Panc1 (cell line): Measurements from ENCODE around the gene PSMD12. TPM values are rescaled to one million over a fixed set of nuclear protein-coding genes. Genes with fewer than 3 reads are reported as not detected.
"Not testable (repeated sequence)": the region's sequence is repeated elsewhere in the genome, so short reads cannot be mapped to it uniquely, and the experiment has no call there.

Experiments
- ATAC-seq: fragments of 200-7000 bp; cut with Tn5 transposase; 2 replicates; pipeline ENCODE4 v1.9.1; 2020; ENCODE audit warnings: mild to moderate bottlenecking, moderate library complexity
- BruUV-seq: library from RNA; stranded (reverse); fragments of 400-500 nt; replicated peaks from 2 replicates; lab custom pipeline; 2021; lab: Mats Ljungman, UMichigan
- CTCF ChIA-PET: fragments of 300-600 bp; sonication (Branson Sonifier 250); formaldehyde crosslinking; loops from one replicate; lab custom pipeline; 2022; ENCODE audit warnings: antibody characterized with exemption; lab: Charles Lee
- POLR2A ChIA-PET: fragments of 300-600 bp; sonication (Branson Sonifier 250); formaldehyde crosslinking; loops from one replicate; lab custom pipeline; 2022; ENCODE audit warnings: antibody characterized with exemption; lab: Charles Lee
- DNase-seq: peaks from one replicate; pipeline ENCODE4 v3.0.0-alpha.2; 2010; ENCODE audit warnings: low read depth, low spot score
- H3K27ac ChIP-seq: 2 replicates; pipeline ENCODE4 v1.5.1; 2011; ENCODE audit warnings: mild to moderate bottlenecking, low read length, inconsistent platforms
- H3K27me3 ChIP-seq: fragments of 200-500 bp; sonication (Bioruptor generic); 2 replicates; pipeline ENCODE4 v1.6.0; 2014; ENCODE audit warnings: low read length, inconsistent platforms; ENCODE audit not compliant: control insufficient read depth, insufficient read depth
- H3K36me3 ChIP-seq: fragments of 200-500 bp; sonication (Bioruptor generic); 2 replicates; pipeline ENCODE4 v1.5.1; 2014; ENCODE audit warnings: inconsistent platforms, mild to moderate bottlenecking, low read length, moderate library complexity; ENCODE audit not compliant: control insufficient read depth, insufficient read depth
- H3K4me1 ChIP-seq: 2 replicates; pipeline ENCODE4 v1.5.1; 2011; ENCODE audit warnings: inconsistent platforms, mild to moderate bottlenecking, low read length, moderate library complexity; ENCODE audit not compliant: control insufficient read depth, insufficient read depth
- H3K4me3 ChIP-seq, 2 experiments: 2 replicates each; pipeline ENCODE4 v1.5.1; 2011 to 2012; ENCODE audit warnings: low read depth in 2 of 2, low read length in 2 of 2, mild to moderate bottlenecking in 2 of 2, inconsistent platforms in 1 of 2, moderate library complexity in 1 of 2
- H3K9me3 ChIP-seq: fragments of 200-500 bp; sonication (Bioruptor generic); 2 replicates; pipeline ENCODE4 v1.5.1; 2014; ENCODE audit warnings: low read depth, mild to moderate bottlenecking, inconsistent platforms, low read length, moderate library complexity; ENCODE audit not compliant: control insufficient read depth, insufficient read depth
- POLR2AphosphoS5 ChIP-seq: IDR thresholded peaks from 2 replicates; pipeline ENCODE4 v1.6.1; 2012; ENCODE audit warnings: mild to moderate bottlenecking, low read depth, low read length, moderate library complexity
- SIN3A ChIP-seq: IDR thresholded peaks from 2 replicates; pipeline ENCODE4 v1.6.1; 2012; ENCODE audit warnings: low read depth, mild to moderate bottlenecking, low read length, moderate library complexity, borderline replicate concordance; ENCODE audit not compliant: insufficient read depth
- TCF7L2 ChIP-seq: IDR thresholded peaks from 2 replicates; pipeline ENCODE4 v1.6.1; 2011; ENCODE audit warnings: mild to moderate bottlenecking, low read depth, low read length, inconsistent platforms
- in situ Hi-C: cut with HindIII; loops from 2 replicates; pipeline ENCODE4 v1.10.0; 2016; ENCODE audit warnings: low sequenced_read_pairs, low pct_unique_long_range_greater_than_20kb
- intact Hi-C: fragments of 100-400 bp; cut with micrococcal nuclease; formaldehyde crosslinking; loops from one replicate; pipeline ENCODE4 v1.10.0; 2022; ENCODE audit not compliant: unreplicated experiment
- total RNA-seq: library from RNA; stranded (reverse); gene quantifications from one replicate; pipeline ENCODE4 v1.2.1, GENCODE V29; 2021; ENCODE audit not compliant: unreplicated experiment
- TF ChIP-seq, protein P1 (sequence below): fragments of 450-650 bp; IDR thresholded peaks from 2 replicates; pipeline ENCODE4 v1.5.1; 2017; ENCODE audit warnings: mild to moderate bottlenecking
- TF ChIP-seq, protein P2 (sequence below), 2 experiments: IDR thresholded peaks; 2 replicates each; pipeline ENCODE4 v1.6.1; 2011 to 2012; ENCODE audit warnings: low read depth in 2 of 2, control low read depth in 1 of 2, low read length in 1 of 2, mild to moderate bottlenecking in 1 of 2, moderate library complexity in 1 of 2; ENCODE audit not compliant: insufficient read depth in 1 of 2

PSMD12 gene
- total RNA-seq, 1 experiment from 2014 or later, result 50.2 TPM

DNA sequence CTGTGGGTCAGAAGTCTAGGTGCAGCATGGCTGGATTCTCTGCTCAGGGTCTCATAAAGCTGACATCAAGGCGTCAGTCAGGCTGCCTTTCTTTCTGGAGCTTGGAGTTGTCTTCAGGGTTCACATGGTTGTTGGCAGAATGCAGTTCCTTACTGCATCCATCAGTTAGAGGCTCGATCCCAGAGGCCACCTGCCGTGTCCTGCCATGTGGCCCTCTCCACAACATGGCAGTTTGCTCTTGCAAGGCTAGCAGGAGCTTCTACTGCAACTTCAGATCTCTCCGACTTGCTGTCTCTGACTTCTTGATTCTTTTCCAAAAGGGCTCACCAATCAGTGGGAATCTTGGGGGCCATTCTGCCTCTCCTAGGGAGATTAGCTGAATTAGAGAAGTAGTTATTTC, 22.6 kb upstream of the PSMD12 start:
- Histone ChIP-seq H3K4me1 (peaks cover 41% of the 10 kb centered on the region), H3K9me3 (no peaks in the 10 kb centered on the region), H3K27ac (peak overlapping the region; percentile 74), H3K36me3 (no peaks in the 10 kb centered on the region), H3K4me3 (no peak overlapping the region), H3K27me3 (no peaks in the 10 kb centered on the region)
- ATAC-seq (no peak), DNase-seq (no peak)
- TF ChIP-seq SIN3A (no peak), TCF7L2 (no peak), POLR2AphosphoS5 (no peak)
- TF ChIP-seq, protein P1, sequence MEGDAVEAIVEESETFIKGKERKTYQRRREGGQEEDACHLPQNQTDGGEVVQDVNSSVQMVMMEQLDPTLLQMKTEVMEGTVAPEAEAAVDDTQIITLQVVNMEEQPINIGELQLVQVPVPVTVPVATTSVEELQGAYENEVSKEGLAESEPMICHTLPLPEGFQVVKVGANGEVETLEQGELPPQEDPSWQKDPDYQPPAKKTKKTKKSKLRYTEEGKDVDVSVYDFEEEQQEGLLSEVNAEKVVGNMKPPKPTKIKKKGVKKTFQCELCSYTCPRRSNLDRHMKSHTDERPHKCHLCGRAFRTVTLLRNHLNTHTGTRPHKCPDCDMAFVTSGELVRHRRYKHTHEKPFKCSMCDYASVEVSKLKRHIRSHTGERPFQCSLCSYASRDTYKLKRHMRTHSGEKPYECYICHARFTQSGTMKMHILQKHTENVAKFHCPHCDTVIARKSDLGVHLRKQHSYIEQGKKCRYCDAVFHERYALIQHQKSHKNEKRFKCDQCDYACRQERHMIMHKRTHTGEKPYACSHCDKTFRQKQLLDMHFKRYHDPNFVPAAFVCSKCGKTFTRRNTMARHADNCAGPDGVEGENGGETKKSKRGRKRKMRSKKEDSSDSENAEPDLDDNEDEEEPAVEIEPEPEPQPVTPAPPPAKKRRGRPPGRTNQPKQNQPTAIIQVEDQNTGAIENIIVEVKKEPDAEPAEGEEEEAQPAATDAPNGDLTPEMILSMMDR, result no peak
- TF ChIP-seq, protein P2, sequence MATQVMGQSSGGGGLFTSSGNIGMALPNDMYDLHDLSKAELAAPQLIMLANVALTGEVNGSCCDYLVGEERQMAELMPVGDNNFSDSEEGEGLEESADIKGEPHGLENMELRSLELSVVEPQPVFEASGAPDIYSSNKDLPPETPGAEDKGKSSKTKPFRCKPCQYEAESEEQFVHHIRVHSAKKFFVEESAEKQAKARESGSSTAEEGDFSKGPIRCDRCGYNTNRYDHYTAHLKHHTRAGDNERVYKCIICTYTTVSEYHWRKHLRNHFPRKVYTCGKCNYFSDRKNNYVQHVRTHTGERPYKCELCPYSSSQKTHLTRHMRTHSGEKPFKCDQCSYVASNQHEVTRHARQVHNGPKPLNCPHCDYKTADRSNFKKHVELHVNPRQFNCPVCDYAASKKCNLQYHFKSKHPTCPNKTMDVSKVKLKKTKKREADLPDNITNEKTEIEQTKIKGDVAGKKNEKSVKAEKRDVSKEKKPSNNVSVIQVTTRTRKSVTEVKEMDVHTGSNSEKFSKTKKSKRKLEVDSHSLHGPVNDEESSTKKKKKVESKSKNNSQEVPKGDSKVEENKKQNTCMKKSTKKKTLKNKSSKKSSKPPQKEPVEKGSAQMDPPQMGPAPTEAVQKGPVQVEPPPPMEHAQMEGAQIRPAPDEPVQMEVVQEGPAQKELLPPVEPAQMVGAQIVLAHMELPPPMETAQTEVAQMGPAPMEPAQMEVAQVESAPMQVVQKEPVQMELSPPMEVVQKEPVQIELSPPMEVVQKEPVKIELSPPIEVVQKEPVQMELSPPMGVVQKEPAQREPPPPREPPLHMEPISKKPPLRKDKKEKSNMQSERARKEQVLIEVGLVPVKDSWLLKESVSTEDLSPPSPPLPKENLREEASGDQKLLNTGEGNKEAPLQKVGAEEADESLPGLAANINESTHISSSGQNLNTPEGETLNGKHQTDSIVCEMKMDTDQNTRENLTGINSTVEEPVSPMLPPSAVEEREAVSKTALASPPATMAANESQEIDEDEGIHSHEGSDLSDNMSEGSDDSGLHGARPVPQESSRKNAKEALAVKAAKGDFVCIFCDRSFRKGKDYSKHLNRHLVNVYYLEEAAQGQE (IDR thresholded peaks at IDR 0.05; ENCODE audit: insufficient read depth in 1 of 2, low read depth in 2 of 2, low read length in 1 of 2), result no peak
- CTCF ChIA-PET, result interaction anchor here (0.6 kb wide), 1 partner anchor 108 kb away, joined by 3 read pairs; no protein-coding TSS in a partner anchor
- intact Hi-C loops, result no loop called here
- BruUV-seq, result no TSS peak
- POLR2A ChIA-PET, result interaction anchor here (0.7 kb wide), 1 partner anchor 66 kb away, joined by 3 read pairs; no protein-coding TSS in a partner anchor
- in situ Hi-C loops, result no loop called here

DNA sequence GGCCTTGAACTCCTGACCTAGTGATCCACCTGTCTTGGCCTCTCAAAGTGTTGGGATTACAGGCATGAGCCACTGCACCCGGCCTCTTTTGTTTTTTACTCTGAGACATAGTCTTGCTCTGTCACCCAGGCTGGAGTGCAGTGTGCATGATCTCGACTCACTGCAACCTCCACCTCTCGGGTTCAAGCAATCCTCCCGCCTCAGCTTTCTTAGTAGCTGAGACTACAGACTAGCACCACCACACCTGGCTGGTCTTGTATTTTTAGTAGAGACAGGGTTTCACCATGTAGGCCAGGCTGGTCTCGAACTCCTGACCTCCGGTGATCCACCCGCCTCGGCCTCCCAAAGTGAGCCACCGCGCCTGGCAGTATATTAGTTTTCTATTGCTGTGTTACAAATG, 22.2 kb upstream of the PSMD12 start:
- in situ Hi-C loops, BruUV-seq, H3K27ac ChIP-seq, H3K27me3 ChIP-seq, ATAC-seq, intact Hi-C loops, POLR2A ChIA-PET, H3K9me3 ChIP-seq, H3K36me3 ChIP-seq, DNase-seq, H3K4me3 ChIP-seq: not testable (repeated sequence)
- peaks cover 41% of the 10 kb centered on the region for H3K4me1 ChIP-seq
- CTCF ChIA-PET, result interaction anchor here (2.8 kb wide), 1 partner anchor 87 kb away, joined by 15 read pairs; no protein-coding TSS in a partner anchor

DNA sequence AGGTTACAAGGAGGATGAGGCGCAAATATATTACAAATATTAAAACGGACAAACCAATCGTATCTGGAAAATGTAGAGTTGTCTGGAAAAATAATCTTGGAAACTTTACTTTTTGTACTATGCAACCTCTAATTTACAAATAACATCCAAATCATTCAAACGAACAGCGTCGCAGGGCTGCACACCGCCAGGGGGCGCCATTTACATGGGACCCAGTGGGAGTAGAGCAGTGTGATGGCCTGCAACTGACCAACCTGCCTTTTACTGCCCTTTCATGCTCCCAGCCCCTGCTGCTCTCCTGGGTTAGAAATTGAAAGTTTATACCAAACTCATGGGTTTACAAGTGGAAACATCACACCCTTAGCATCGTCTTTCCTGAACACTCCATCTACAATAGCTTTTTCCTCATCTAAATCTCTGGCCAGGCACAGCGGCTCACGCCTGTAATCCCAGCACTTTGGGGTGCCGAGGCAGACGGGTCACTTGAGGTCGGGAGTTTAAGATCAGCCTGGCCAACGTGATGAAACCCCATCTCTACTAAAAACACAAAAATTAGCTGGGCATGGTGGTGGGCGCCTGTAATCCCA, 20.7 kb upstream of the PSMD12 start:
- ChIA-PET POLR2A (no interaction called here), CTCF (interaction anchor here (2.8 kb wide), 1 partner anchor 88 kb away, joined by 15 read pairs; no protein-coding TSS in a partner anchor)
- peak overlapping the region; percentile 62 for H3K27ac ChIP-seq
- no peak for TF ChIP-seq POLR2AphosphoS5
- TF ChIP-seq, protein P1, result peak; percentile 90
- no peaks in the 10 kb centered on the region for H3K27me3 ChIP-seq
- BruUV-seq, result TSS peak; percentile 34
- H3K36me3 ChIP-seq, result no peaks in the 10 kb centered on the region
- H3K4me1 ChIP-seq, result peaks cover 41% of the 10 kb centered on the region
- ATAC-seq (peak; percentile 68), DNase-seq (no peak)
- H3K4me3 ChIP-seq, result no peak overlapping the region
- intact Hi-C loops (loop anchor here (2.0 kb wide), 1 partner anchor 88 kb away; no protein-coding TSS in a partner anchor), in situ Hi-C loops (no loop called here)
- H3K9me3 ChIP-seq, result no peaks in the 10 kb centered on the region
